Glutamatergic neuron (in vitro differentiated cells): ENCODE measurements around the gene WAC. TPM values are rescaled to one million over a fixed set of nuclear protein-coding genes. Genes with fewer than 3 reads are reported as not detected.
A peak's percentile ranks its signal among the peaks of the same experiment; 100 is the strongest.
"Not testable (repeated sequence)": the region's sequence is repeated elsewhere in the genome, so short reads cannot be mapped to it uniquely, and the experiment has no call there.

ENCODE experiments used
- DNase-seq: peaks from one replicate; pipeline ENCODE4 v3.0.0; 2022
- H3K27ac Mint-ChIP-seq: one replicate; pipeline ENCODE4 v1.8.0; 2020; ENCODE audit warnings: mild to moderate bottlenecking, mixed read lengths, inconsistent platforms; ENCODE audit not compliant: unreplicated experiment
- H3K27me3 Mint-ChIP-seq: one replicate; pipeline ENCODE4 v1.8.0; 2020; ENCODE audit warnings: mild to moderate bottlenecking, moderate library complexity, mixed read lengths, inconsistent platforms; ENCODE audit not compliant: unreplicated experiment
- H3K36me3 Mint-ChIP-seq: one replicate; pipeline ENCODE4 v1.8.0; 2020; ENCODE audit warnings: mild to moderate bottlenecking, mixed read lengths, inconsistent platforms; ENCODE audit not compliant: unreplicated experiment
- H3K4me1 Mint-ChIP-seq: one replicate; pipeline ENCODE4 v1.8.0; 2020; ENCODE audit warnings: mild to moderate bottlenecking, low read depth, mixed read lengths, inconsistent platforms; ENCODE audit not compliant: unreplicated experiment
- H3K4me3 Mint-ChIP-seq: one replicate; pipeline ENCODE4 v1.8.0; 2020; ENCODE audit warnings: mild to moderate bottlenecking, mixed read lengths, inconsistent platforms; ENCODE audit not compliant: unreplicated experiment
- H3K9me3 Mint-ChIP-seq: one replicate; pipeline ENCODE4 v1.8.0; 2020; ENCODE audit warnings: mild to moderate bottlenecking, moderate library complexity, mixed read lengths, inconsistent platforms; ENCODE audit not compliant: unreplicated experiment
- long read RNA-seq: library from polyadenylated mRNA; unstranded; transcript quantifications from one replicate; pipeline ENCODE4 v2.0.0, GENCODE V29; 2020; ENCODE audit not compliant: unreplicated experiment
- total RNA-seq: library from RNA; stranded (reverse); fragmentation: NEBNext Ultra II Directional; extraction: Animal tissue kit (Norgen Biotek cat#: 25700); gene quantifications from one replicate; pipeline ENCODE4 v1.2.1, GENCODE V29; 2021; ENCODE audit not compliant: unreplicated experiment
- TF ChIP-seq, protein P1 (sequence below): fragments of 200-600 bp; sonication (generic); IDR thresholded peaks from one replicate; pipeline ENCODE4 v1.5.0; 2021; ENCODE audit not compliant: partially characterized antibody, unreplicated experiment

The WAC gene, protein sequence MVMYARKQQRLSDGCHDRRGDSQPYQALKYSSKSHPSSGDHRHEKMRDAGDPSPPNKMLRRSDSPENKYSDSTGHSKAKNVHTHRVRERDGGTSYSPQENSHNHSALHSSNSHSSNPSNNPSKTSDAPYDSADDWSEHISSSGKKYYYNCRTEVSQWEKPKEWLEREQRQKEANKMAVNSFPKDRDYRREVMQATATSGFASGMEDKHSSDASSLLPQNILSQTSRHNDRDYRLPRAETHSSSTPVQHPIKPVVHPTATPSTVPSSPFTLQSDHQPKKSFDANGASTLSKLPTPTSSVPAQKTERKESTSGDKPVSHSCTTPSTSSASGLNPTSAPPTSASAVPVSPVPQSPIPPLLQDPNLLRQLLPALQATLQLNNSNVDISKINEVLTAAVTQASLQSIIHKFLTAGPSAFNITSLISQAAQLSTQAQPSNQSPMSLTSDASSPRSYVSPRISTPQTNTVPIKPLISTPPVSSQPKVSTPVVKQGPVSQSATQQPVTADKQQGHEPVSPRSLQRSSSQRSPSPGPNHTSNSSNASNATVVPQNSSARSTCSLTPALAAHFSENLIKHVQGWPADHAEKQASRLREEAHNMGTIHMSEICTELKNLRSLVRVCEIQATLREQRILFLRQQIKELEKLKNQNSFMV
- 121 TPM for total RNA-seq
- long read RNA-seq, partial matches to known transcripts: 2 of 7 reads
- long read RNA-seq, other reads (novel, unspliced or antisense): 4 of 7 reads

DNA sequence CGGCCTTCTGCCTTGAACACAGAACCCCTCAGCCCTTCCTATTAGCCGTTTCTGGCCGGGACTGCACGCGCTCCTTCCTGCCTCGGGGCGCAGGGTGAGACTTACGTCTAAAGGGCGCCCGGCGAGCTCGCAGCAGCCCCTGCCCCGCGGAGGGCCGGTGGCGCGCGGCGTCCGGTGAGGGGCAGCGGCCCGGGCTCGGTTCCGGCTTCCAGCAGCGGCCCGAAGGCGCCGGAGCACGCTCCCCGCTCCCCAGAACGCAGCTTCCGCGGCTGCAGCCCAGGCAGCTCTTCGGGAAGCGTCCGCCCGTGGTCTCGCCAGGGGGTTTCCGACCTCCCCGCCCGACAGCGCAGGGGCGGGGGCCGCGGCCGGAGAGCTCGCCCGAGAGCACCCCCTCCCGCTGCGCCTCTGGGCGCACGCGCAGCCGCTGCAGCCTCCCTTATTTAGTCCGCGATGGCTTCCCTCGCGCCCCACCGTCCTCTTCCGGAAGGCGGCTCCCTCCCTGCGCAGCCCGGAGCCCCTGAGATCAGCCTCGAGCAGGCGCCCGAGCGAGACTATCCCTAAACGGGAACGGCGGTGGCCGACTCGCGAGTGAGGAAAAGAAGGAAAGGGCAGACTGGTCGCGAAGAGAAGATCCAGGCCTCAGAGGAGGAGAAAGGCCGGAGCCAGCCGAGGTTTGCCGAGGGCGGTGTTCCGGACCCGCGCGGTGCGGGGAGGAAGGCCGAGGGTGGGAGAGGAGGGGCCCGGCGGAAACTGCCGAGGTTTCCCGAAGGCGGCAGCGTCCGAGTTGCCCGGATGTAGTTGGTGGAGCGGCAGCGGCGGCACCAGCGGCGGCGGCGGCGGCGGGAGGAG is at the start of gene WAC:
Gene WAC (plus strand): TSS at position 782 of the 849 bp plus-strand sequence. CDS start 462 bp downstream, outside the sequence.
- H3K27me3 Mint-ChIP-seq: peaks cover 13% of the 10 kb centered on the region
- H3K4me3 Mint-ChIP-seq: peak within 1 kb of the TSS; percentile 98
- H3K36me3 Mint-ChIP-seq: no peaks in the 10 kb centered on the region
- TF ChIP-seq, protein P1, sequence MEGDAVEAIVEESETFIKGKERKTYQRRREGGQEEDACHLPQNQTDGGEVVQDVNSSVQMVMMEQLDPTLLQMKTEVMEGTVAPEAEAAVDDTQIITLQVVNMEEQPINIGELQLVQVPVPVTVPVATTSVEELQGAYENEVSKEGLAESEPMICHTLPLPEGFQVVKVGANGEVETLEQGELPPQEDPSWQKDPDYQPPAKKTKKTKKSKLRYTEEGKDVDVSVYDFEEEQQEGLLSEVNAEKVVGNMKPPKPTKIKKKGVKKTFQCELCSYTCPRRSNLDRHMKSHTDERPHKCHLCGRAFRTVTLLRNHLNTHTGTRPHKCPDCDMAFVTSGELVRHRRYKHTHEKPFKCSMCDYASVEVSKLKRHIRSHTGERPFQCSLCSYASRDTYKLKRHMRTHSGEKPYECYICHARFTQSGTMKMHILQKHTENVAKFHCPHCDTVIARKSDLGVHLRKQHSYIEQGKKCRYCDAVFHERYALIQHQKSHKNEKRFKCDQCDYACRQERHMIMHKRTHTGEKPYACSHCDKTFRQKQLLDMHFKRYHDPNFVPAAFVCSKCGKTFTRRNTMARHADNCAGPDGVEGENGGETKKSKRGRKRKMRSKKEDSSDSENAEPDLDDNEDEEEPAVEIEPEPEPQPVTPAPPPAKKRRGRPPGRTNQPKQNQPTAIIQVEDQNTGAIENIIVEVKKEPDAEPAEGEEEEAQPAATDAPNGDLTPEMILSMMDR: peak; percentile 16
- H3K27ac Mint-ChIP-seq: peak within 1 kb of the TSS; percentile 100
- H3K9me3 Mint-ChIP-seq: peaks cover 16% of the 10 kb centered on the region
- peak; percentile 99 for DNase-seq
- H3K4me1 Mint-ChIP-seq: peaks cover 8% of the 10 kb centered on the region

DNA sequence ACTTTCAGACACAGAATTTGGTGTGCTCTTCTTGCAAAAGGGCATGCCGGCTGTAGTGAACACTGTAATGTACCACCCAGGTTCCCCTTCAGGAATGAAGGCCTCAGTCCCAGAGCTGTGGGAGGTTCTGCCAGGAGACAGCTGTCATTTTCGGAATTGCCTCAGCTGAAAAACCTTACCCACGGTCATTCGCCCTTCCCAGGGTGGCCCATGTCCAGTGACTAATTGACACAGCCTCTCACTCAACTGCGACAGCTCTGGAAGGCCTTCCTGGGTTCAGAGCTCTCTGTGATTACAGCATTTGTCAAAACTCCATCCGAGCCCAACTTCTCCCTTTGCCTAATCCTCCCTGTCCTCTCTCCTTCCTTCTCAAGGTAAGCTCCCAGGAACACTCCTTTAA is 43.7 kb upstream of the WAC start:
- Mint-ChIP-seq H3K27me3 (peaks cover under 1% of the 10 kb centered on the region), H3K27ac (no peak overlapping the region), H3K36me3 (peaks cover 2% of the 10 kb centered on the region), H3K9me3 (no peaks in the 10 kb centered on the region), H3K4me1 (no peaks in the 10 kb centered on the region), H3K4me3 (no peak overlapping the region)
- TF ChIP-seq, protein P1: no peak
- no peak for DNase-seq

DNA sequence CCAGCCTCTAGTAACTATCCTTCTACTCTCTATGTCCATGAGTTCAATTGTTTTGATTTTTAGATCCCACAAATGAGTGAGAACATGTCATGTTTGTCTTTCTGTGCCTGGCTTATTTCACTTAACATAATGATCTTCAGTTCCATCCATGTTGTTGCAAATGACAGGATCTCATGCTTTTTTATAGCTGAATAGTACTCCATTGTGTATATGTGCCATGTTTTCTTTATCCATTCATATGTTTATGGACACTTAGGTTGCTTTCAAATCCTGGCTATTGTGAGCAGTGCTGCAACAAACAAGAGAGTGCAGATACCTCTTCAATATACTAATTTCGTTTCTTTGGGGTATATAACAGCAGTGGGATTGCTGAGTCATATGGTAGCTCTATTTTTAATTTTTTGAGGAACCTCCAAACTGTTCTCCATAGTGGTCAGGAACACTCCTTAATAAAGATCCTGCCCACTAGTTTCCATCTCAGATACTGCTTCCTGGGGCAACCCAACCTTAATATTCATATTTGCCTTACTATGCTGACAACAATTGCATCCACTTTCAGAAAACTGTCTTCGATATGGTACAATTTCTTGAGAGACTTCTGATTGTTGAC is 42.6 kb upstream of the WAC start:
- not testable (repeated sequence) for H3K36me3 Mint-ChIP-seq, H3K27ac Mint-ChIP-seq, DNase-seq, H3K4me1 Mint-ChIP-seq, H3K4me3 Mint-ChIP-seq, H3K9me3 Mint-ChIP-seq, H3K27me3 Mint-ChIP-seq

DNA sequence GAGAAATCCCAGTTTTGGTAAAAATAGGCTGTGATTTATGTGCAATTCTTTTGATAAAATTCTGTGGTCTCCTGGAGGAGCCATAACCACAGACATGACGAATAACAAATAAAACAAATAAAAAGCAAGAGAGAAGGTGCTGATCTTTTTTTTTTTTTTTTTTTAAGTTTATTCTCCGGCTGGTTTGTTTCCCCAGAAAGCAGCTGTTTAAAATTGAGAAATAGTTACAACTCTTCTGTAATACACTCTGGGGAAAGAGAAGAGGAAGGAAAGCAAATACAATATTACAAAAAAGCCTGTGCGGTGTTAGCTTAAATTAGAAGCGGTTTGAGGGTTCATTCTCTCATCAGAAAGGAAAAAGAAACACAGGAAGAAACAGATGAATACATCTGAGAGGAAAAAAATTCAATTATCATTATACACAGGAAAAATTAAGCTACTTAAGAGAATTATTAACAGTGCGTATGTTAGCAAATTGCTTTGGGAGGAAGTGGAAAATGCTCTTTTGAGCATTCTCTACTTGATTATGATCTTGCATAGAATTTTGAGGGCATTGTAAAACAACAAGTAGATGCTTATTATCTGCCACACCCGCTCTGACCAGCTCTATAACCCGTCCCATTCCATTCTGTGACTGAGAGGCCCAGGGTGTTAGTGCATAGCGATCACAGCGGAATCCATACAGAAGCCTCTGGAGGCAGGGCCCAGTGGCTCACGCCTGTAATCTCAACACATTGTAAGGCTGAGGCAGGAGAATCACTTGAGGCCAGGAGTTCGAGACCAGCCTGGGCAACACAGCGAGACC is 40.6 kb upstream of the WAC start:
- DNase-seq: no peak
- H3K4me3 Mint-ChIP-seq: no peak overlapping the region
- H3K27ac Mint-ChIP-seq: no peak overlapping the region
- H3K36me3 Mint-ChIP-seq: no peaks in the 10 kb centered on the region
- H3K4me1 Mint-ChIP-seq: no peaks in the 10 kb centered on the region
- H3K9me3 Mint-ChIP-seq: peaks cover 1% of the 10 kb centered on the region
- H3K27me3 Mint-ChIP-seq: peaks cover 1% of the 10 kb centered on the region
- TF ChIP-seq, protein P1: no peak
